Sigmoid colon (tissue), 7 donors: ENCODE data around the gene CKS2. TPM values are rescaled to one million over a fixed set of nuclear protein-coding genes. Genes with fewer than 3 reads are reported as not detected.
A peak's percentile ranks its signal among the peaks of the same experiment; 100 is the strongest.

Experiments used
- DNase-seq: peaks from one replicate; pipeline ENCODE4 v3.0.0-alpha.2; 2019
- H3K27ac ChIP-seq, 4 donors: fragments of 200-600 bp; sonication (generic); one replicate each; pipeline ENCODE4 v1.5.1; 2016 to 2019; ENCODE audit warnings: mild to moderate bottlenecking in 1 of 4
- H3K27me3 ChIP-seq, 3 donors: fragments of 200-600 bp; sonication (generic); one replicate each; pipeline ENCODE4 v1.5.1; 2019; ENCODE audit warnings: mild to moderate bottlenecking in 1 of 3
- H3K36me3 ChIP-seq, 4 donors: fragments of 200-600 bp; sonication (generic); one replicate each; pipeline ENCODE4 v1.5.1; 2016 to 2019
- H3K4me1 ChIP-seq, 4 donors: fragments of 200-600 bp; sonication (generic); one replicate each; pipeline ENCODE4 v1.5.1; 2017 to 2019
- H3K4me3 ChIP-seq, 4 donors: fragments of 200-600 bp; sonication (generic); one replicate each; pipeline ENCODE4 v1.5.1; 2017 to 2019; ENCODE audit warnings: mild to moderate bottlenecking in 2 of 4, moderate library complexity in 1 of 4
- H3K9me3 ChIP-seq, 4 donors: fragments of 200-600 bp in 3 of 4; sonication (generic) in 3 of 4; one replicate each; pipeline versions ENCODE4 v1.5.1 to v1.6.1; 2013 to 2019
- EP300 ChIP-seq, 4 donors: sonication (generic); formaldehyde crosslinking; IDR thresholded peaks; one replicate each; pipeline ENCODE4 v1.6.1; 2017; ENCODE audit warnings: antibody characterized with exemption in 4 of 4
- POLR2A ChIP-seq, 2 donors: fragments of 450-650 bp; IDR thresholded peaks; one replicate each; pipeline ENCODE4 v1.6.1; 2016; ENCODE audit warnings: antibody characterized with exemption in 2 of 2, mild to moderate bottlenecking in 2 of 2, moderate library complexity in 2 of 2
- POLR2AphosphoS5 ChIP-seq, 4 donors: sonication (generic); formaldehyde crosslinking; IDR thresholded peaks; one replicate each; pipeline ENCODE4 v1.6.1; 2017; ENCODE audit warnings: antibody characterized with exemption in 4 of 4
- WGBS, 2 donors: extraction: QIAGEN DNeasy Blood & Tissue Kit; methylation state at CpG; one replicate each; pipeline ENCODE4 v1.1.7; 2013; 5-methylcytosine and 5-hydroxymethylcytosine counted together
- intact Hi-C: fragments of 100-400 bp; cut with DNase I; formaldehyde crosslinking; loops from one replicate; pipeline ENCODE4 v1.15.1; 2023
- polyA plus RNA-seq, 3 donors: library from polyadenylated mRNA; stranded (reverse); fragments of 200-250 nt; gene quantifications; one replicate each; pipeline ENCODE4 v1.2.3, GENCODE V29; 2013
- total RNA-seq, 4 donors: library from RNA; depleted of rRNA; stranded (reverse); fragments of >200 nt; gene quantifications; one replicate each; pipeline ENCODE4 v1.1.0, GENCODE V29; 2016
- TF ChIP-seq, protein P1 (sequence below), 4 experiments: fragments of 450-650 bp in 3 of 4; fragments of 200-600 bp in 1 of 4; IDR thresholded peaks; one replicate each; pipeline ENCODE4 v1.5.1; 2016 to 2019; ENCODE audit warnings: antibody characterized with exemption in 4 of 4, mild to moderate bottlenecking in 3 of 4, moderate library complexity in 2 of 4
- donor health status: healthy with polysubstance abuse.
- donor health status: Bipolar disorder and iron deficiency.
- donor health status: healthy.

CKS2 gene
- total and polyA plus RNA-seq, 7 donors, result 4.7 to 151 (median 18.9) TPM

DNA sequence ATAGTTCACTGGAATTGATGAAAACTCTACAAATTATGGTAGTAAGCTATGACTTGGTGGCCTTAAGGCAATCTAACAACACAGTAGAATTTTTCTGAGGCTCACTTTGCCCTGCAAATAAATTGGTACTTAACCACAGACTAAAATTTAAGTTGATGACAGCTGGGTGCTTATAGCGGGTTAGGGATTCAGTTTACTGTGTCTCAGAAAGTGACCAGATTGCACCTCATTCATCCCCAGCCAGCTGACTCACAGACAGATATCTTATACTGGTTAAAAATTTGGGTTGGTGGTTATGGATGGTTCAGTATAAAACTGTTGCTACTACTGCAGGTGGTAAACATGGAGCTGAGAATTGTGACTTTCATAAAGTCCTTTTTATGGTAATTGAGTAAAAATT lies 2.8 kb downstream of the CKS2 start:
- H3K27me3 ChIP-seq, result no peaks in the 10 kb centered on the region
- H3K27ac ChIP-seq, result no peak overlapping the region
- no peaks in the 10 kb centered on the region for H3K9me3 ChIP-seq
- peaks cover 0 to 42% (median 28%) of the 10 kb centered on the region in 4 donors for H3K4me1 ChIP-seq
- intact Hi-C loops, result no loop called here
- H3K36me3 ChIP-seq, result no peaks in the 10 kb centered on the region
- H3K4me3 ChIP-seq, result no peak overlapping the region
- TF ChIP-seq POLR2A (IDR thresholded peaks at IDR 0.05) (no peak), POLR2AphosphoS5 (IDR thresholded peaks at IDR 0.05) (no peak), EP300 (IDR thresholded peaks at IDR 0.05) (no peak)
- TF ChIP-seq, protein P1, sequence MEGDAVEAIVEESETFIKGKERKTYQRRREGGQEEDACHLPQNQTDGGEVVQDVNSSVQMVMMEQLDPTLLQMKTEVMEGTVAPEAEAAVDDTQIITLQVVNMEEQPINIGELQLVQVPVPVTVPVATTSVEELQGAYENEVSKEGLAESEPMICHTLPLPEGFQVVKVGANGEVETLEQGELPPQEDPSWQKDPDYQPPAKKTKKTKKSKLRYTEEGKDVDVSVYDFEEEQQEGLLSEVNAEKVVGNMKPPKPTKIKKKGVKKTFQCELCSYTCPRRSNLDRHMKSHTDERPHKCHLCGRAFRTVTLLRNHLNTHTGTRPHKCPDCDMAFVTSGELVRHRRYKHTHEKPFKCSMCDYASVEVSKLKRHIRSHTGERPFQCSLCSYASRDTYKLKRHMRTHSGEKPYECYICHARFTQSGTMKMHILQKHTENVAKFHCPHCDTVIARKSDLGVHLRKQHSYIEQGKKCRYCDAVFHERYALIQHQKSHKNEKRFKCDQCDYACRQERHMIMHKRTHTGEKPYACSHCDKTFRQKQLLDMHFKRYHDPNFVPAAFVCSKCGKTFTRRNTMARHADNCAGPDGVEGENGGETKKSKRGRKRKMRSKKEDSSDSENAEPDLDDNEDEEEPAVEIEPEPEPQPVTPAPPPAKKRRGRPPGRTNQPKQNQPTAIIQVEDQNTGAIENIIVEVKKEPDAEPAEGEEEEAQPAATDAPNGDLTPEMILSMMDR (IDR thresholded peaks at IDR 0.05), result no peak
- WGBS, 2 donors, result 58 to 59% methylated on average over 1 of the region's 1 CpG
- no peak for DNase-seq

DNA sequence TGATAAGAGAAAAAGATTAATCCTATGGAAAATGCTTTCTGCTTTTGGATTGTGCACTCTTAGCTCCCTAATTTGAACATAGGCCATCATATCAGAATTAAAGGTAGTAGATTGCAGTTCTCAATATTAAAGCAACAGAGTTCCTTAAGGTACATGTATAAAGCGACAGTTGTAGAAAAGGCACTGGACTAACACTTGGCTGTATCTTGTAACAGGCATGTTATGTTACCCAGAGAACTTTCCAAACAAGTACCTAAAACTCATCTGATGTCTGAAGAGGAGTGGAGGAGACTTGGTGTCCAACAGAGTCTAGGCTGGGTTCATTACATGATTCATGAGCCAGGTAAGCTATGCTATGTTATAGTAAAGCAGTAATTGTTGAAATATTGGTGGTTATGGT lies 4.0 kb downstream of the CKS2 start:
- H3K27ac ChIP-seq, result no peak overlapping the region
- DNase-seq, result no peak
- H3K9me3 ChIP-seq, result no peaks in the 10 kb centered on the region
- no peaks in the 10 kb centered on the region for H3K27me3 ChIP-seq
- no peak for TF ChIP-seq POLR2AphosphoS5 (IDR thresholded peaks at IDR 0.05)
- TF ChIP-seq EP300 (IDR thresholded peaks at IDR 0.05), result no peak
- TF ChIP-seq POLR2A (IDR thresholded peaks at IDR 0.05), result no peak
- TF ChIP-seq, protein P1 (IDR thresholded peaks at IDR 0.05), result no peak
- H3K36me3 ChIP-seq, result no peaks in the 10 kb centered on the region
- H3K4me1 ChIP-seq, result peaks cover 0 to 45% (median 28%) of the 10 kb centered on the region in 4 donors
- WGBS, 2 donors, result 94 to 96% methylated on average over 1 of the region's 1 CpG
- intact Hi-C loops, result no loop called here
- no peak overlapping the region for H3K4me3 ChIP-seq

DNA sequence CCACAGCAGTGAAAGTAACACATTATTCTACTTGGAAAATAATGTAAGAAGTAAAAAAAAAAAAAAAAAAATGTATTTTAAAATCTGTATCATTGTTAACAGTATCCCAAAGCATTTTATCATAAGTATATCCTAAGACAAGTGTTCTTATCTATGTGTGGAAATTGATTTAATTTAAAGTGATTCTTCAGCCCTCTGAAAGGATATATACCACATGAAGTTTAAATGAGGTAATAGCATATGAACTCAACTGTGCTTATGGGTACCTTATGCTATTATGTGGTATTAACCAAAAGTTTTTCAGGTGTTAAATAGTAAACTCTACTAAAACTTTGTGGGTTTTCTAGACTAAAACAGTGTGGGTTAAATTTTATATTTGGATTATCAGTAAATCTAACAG lies 4.5 kb downstream of the CKS2 start:
- Histone ChIP-seq H3K4me3 (no peak overlapping the region), H3K36me3 (peaks cover 0 to 1% (median 0%) of the 10 kb centered on the region in 4 donors), H3K27me3 (no peaks in the 10 kb centered on the region), H3K9me3 (no peaks in the 10 kb centered on the region), H3K27ac (no peak overlapping the region), H3K4me1 (peaks cover 0 to 45% (median 32%) of the 10 kb centered on the region in 4 donors)
- intact Hi-C loops, result no loop called here
- no peak for DNase-seq
- TF ChIP-seq POLR2A (IDR thresholded peaks at IDR 0.05) (no peak), POLR2AphosphoS5 (IDR thresholded peaks at IDR 0.05) (no peak), EP300 (IDR thresholded peaks at IDR 0.05) (no peak)
- TF ChIP-seq, protein P1 (IDR thresholded peaks at IDR 0.05), result no peak

DNA sequence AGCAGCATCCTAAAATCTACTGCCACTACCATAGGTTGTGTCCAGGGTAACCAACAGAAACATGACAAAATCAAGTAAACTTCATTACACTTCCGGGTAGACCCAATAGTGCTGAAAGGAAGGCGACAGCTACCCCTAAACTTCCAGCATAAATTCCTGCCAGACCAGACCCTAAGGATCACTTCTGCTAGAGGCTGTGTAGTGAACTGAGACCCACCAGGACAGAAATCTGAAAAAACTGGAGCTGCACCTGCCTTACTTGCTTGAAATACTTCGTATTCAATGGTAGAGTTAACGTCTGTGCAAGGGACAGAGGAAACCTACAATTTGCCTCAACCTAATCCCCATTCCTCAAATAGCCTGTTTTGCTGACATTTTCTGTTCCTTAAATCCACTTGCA lies 6.3 kb downstream of the CKS2 start:
- 84 to 86% methylated on average over 4 of the region's 4 CpGs for WGBS, 2 donors
- H3K27ac ChIP-seq, result peak overlapping the region; percentile 98 to 100 (median 100)

More for the DNA sequence above, 6.3 kb downstream of the CKS2 start:
- intact Hi-C loops, result no loop called here
- no peaks in the 10 kb centered on the region for H3K27me3 ChIP-seq
- TF ChIP-seq EP300 (IDR thresholded peaks at IDR 0.05) (no peak), POLR2AphosphoS5 (IDR thresholded peaks at IDR 0.05) (no peak), POLR2A (IDR thresholded peaks at IDR 0.05) (no peak)
- TF ChIP-seq, protein P1 (IDR thresholded peaks at IDR 0.05), result no peak
- H3K9me3 ChIP-seq, result no peaks in the 10 kb centered on the region
- H3K4me3 ChIP-seq, result no peak overlapping the region
- peaks cover 0 to 5% (median 0%) of the 10 kb centered on the region in 4 donors for H3K36me3 ChIP-seq
- H3K4me1 ChIP-seq, result peaks cover 0 to 47% (median 28%) of the 10 kb centered on the region in 4 donors
- DNase-seq, result no peak
